HFF-Myc (cell line): ENCODE results near the gene ENAH.

Experiments used
- DNase-seq: peaks from one replicate; pipeline ENCODE4 v3.0.0-alpha.2; 2011; ENCODE audit warnings: low read depth; ENCODE audit errors: extremely low read depth
- H3K4me3 ChIP-seq: replicated peaks from 2 replicates; pipeline ENCODE4 v1.5.1; 2011; ENCODE audit warnings: low read depth, mild to moderate bottlenecking, control low read depth, low read length
- CTCF ChIP-seq: IDR thresholded peaks from 2 replicates; pipeline ENCODE4 v1.5.1; 2012; ENCODE audit warnings: mild to moderate bottlenecking, low read depth, low read length, control low read depth; ENCODE audit errors: missing control alignments

ENAH gene

GRCh38 chr1:225460021-225460736, 192.7 kb downstream of the ENAH start:
- no peak for DNase-seq
- no peak for TF ChIP-seq CTCF
- no peak overlapping the region for H3K4me3 ChIP-seq

- no peak overlapping the region for H3K4me3 ChIP-seq
- TF ChIP-seq CTCF: no peak
- no peak for DNase-seq
Measured at GRCh38 chr1:225458222-225458631, 194.7 kb downstream of the ENAH start.

GRCh38 chr1:225454733-225455132, 198.2 kb downstream of the ENAH start:
- TF ChIP-seq CTCF: no peak
- DNase-seq: no peak
- H3K4me3 ChIP-seq: no peak overlapping the region

- no peak for TF ChIP-seq CTCF
- no peak overlapping the region for H3K4me3 ChIP-seq
- no peak for DNase-seq
Measured at GRCh38 chr1:225453797-225454648, 198.9 kb downstream of the ENAH start.

- no peak for DNase-seq
- TF ChIP-seq CTCF: no peak
- no peak overlapping the region for H3K4me3 ChIP-seq
Measured at GRCh38 chr1:225451840-225452515, 200.9 kb downstream of the ENAH start.

- DNase-seq: no peak
- H3K4me3 ChIP-seq: no peak overlapping the region
- TF ChIP-seq CTCF: no peak
Measured at GRCh38 chr1:225451340-225451739, 201.6 kb downstream of the ENAH start.
